ENCODE measurements around the gene NUDT19. TPM values are rescaled to one million over a fixed set of nuclear protein-coding genes. Genes with fewer than 3 reads are reported as not detected.

NUDT19 gene
- total and polyA plus RNA-seq, 12 donors, result 9.1 to 27.7 (median 19.8) TPM

- 79 to 82% methylated on average over 2 of the region's 2 CpGs for WGBS, 2 donors
- no peak overlapping the region for H3K27ac ChIP-seq
- peaks cover 0 to 1% (median 0%) of the 10 kb centered on the region in 9 donors for H3K36me3 ChIP-seq
- intact Hi-C loops (cut with DNase I), result no loop called here
- no peaks in the 10 kb centered on the region for H3K9me3 ChIP-seq
- TF ChIP-seq CTCF (IDR thresholded peaks at IDR 0.05), result no peak
- no peak for ATAC-seq
- no peak overlapping the region for H3K4me3 ChIP-seq
- H3K4me1 ChIP-seq, result peaks cover 0 to 10% (median 8%) of the 10 kb centered on the region in 9 donors
- DNase-seq, result no peak
- peaks cover 0 to 28% (median 8%) of the 10 kb centered on the region in 7 donors for H3K27me3 ChIP-seq
Observed at GRCh38 chr19:32680986-32681385, 10.6 kb upstream of the NUDT19 start.

GRCh38 chr19:32682317-32682716 is 9.3 kb upstream of the NUDT19 start:
- no peaks in the 10 kb centered on the region for H3K9me3 ChIP-seq
- WGBS, 2 donors, result 92 to 93% methylated on average over 4 of the region's 4 CpGs
- H3K27me3 ChIP-seq, result peaks cover 0 to 15% (median under 1%) of the 10 kb centered on the region in 7 donors
- no peak overlapping the region for H3K27ac ChIP-seq
- ATAC-seq (no peak), DNase-seq (no peak)
- H3K4me1 ChIP-seq, result peaks cover 0 to 4% (median 0%) of the 10 kb centered on the region in 9 donors
- intact Hi-C loops (cut with DNase I), result no loop called here
- TF ChIP-seq CTCF (IDR thresholded peaks at IDR 0.05), result no peak
- H3K4me3 ChIP-seq, result no peak overlapping the region
- peaks cover 0 to 11% (median 0%) of the 10 kb centered on the region in 9 donors for H3K36me3 ChIP-seq

- H3K4me3 ChIP-seq, result no peak overlapping the region
- no peak overlapping the region for H3K27ac ChIP-seq
- H3K4me1 ChIP-seq, result peaks cover 2 to 23% (median 10%) of the 10 kb centered on the region in 9 donors
- TF ChIP-seq CTCF (IDR thresholded peaks at IDR 0.05), result no peak
- ATAC-seq, result no peak
- 91 to 95% methylated on average over 6 of the region's 6 CpGs for WGBS, 2 donors
- no peaks in the 10 kb centered on the region for H3K27me3 ChIP-seq
- DNase-seq, result no peak
- no peaks in the 10 kb centered on the region for H3K9me3 ChIP-seq
- H3K36me3 ChIP-seq, result peaks cover 0 to 11% (median 0%) of the 10 kb centered on the region in 9 donors
- intact Hi-C loops (cut with DNase I), result no loop called here
Observed at GRCh38 chr19:32686847-32687475, 4.7 kb upstream of the NUDT19 start.

GRCh38 chr19:32687681-32688080 is 3.9 kb upstream of the NUDT19 start:
- intact Hi-C loops (cut with DNase I), result no loop called here
- Histone ChIP-seq H3K27me3 (no peaks in the 10 kb centered on the region), H3K4me1 (peaks cover 2 to 29% (median 13%) of the 10 kb centered on the region in 9 donors), H3K4me3 (no peak overlapping the region), H3K9me3 (no peaks in the 10 kb centered on the region), H3K36me3 (peaks cover 0 to 11% (median 0%) of the 10 kb centered on the region in 9 donors), H3K27ac (no peak overlapping the region)
- 89% methylated on average over 4 of the region's 4 CpGs for WGBS, 2 donors
- no peak for ATAC-seq
- no peak for DNase-seq
- no peak for TF ChIP-seq CTCF (IDR thresholded peaks at IDR 0.05)

Measured in heart right ventricle (tissue), 16 donors.